ENCODE results near the gene TNS2. TPM values are rescaled to one million over a fixed set of nuclear protein-coding genes. Genes with fewer than 3 reads are reported as not detected.

The TNS2 gene
- total RNA-seq, 1 experiment from 2014 or later, result 32.5 TPM

GRCh38 chr12:53056296-53056695 is 6.4 kb downstream of the TNS2 start:
- no peak for DNase-seq (ENCODE audit: low read depth)

GRCh38 chr12:53056901-53057300 is 7.0 kb downstream of the TNS2 start:
- no peak for DNase-seq (ENCODE audit: low read depth)

- no peak for DNase-seq (ENCODE audit: low read depth)
Measured at GRCh38 chr12:53057816-53058500, 8.1 kb downstream of the TNS2 start.

- DNase-seq (ENCODE audit: low read depth), result no peak
Measured at GRCh38 chr12:53058674-53059433, 9.0 kb downstream of the TNS2 start.

- no peak for DNase-seq (ENCODE audit: low read depth)
Measured at GRCh38 chr12:53059434-53060063, 9.7 kb downstream of the TNS2 start.

GRCh38 chr12:53060064-53060720 is 10.3 kb downstream of the TNS2 start:
- no peak for DNase-seq (ENCODE audit: low read depth)

GRCh38 chr12:53060721-53061276 is 10.9 kb downstream of the TNS2 start:
- DNase-seq (ENCODE audit: low read depth), result no peak

- no peak for DNase-seq (ENCODE audit: low read depth)
Measured at GRCh38 chr12:53061404-53062010, 11.6 kb downstream of the TNS2 start.

GRCh38 chr12:53062011-53062961 is 12.4 kb downstream of the TNS2 start:
- no peak for DNase-seq (ENCODE audit: low read depth)

- no peak for DNase-seq (ENCODE audit: low read depth)
Measured at GRCh38 chr12:53062977-53063707, 13.3 kb downstream of the TNS2 start.

GRCh38 chr12:53063708-53064612 is 14.1 kb downstream of the TNS2 start:
- DNase-seq (ENCODE audit: low read depth), result no peak

- no peak for DNase-seq (ENCODE audit: low read depth)
Measured at GRCh38 chr12:53064613-53065436, 15.0 kb downstream of the TNS2 start.

- DNase-seq (ENCODE audit: low read depth), result no peak
Measured at GRCh38 chr12:53065470-53065869, 15.6 kb downstream of the TNS2 start.

GRCh38 chr12:53065975-53066931 is 16.4 kb downstream of the TNS2 start:
- DNase-seq (ENCODE audit: low read depth), result peak; percentile 68

- DNase-seq (ENCODE audit: low read depth), result no peak
Measured at GRCh38 chr12:53067074-53067992, 17.5 kb downstream of the TNS2 start.

All from HT1080 (cell line).